ENCODE results near the gene COBL. TPM values are rescaled to one million over a fixed set of nuclear protein-coding genes. Genes with fewer than 3 reads are reported as not detected.

Gene COBL
- total and polyA plus RNA-seq, 2 experiments from 2014 or later, result 0.07 to 0.69 TPM

DNA sequence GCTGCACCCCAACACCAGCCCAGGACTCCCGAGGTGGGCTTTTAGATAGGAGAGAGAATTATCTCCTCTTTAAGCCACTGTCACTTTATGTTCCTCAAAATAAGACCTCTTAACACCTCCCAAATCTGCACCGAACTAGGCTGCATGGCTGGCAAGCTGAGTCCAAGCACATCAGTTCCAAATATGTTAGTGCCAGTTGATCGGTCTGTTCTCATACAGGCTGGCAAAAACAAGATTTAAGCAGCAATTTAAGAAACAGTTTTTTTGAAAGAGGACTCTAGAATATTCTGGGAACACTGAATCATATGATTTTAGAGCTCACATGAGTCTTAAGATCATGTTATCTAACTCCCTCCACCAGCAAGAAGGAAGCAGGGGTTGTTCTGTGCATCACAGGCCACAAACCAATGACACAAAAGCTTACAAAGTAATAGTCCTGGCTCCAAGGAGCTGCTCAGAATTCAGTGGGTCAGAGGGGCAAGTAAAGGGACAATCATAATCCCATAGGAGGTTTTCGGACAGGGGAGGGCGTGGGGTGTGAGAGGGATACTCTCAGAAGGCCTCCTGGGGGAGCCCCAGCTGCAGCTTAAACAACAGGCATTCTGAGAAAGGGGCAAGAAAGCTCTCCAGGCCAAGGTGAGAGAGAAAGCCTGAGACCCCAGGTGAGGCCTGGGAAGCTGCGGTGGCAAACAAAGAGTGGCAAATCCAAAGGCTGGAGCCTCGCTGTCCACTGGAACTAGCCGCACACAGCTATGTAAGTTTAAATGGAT lies 7.1 kb downstream of the COBL start:
- no peak overlapping the region for H3K27ac ChIP-seq
- H3K4me3 ChIP-seq, result no peak overlapping the region
- no peaks in the 10 kb centered on the region for H3K36me3 ChIP-seq
- H3K9me3 ChIP-seq (ENCODE audit: low read depth), result no peaks in the 10 kb centered on the region
- peaks cover 58% of the 10 kb centered on the region for H3K27me3 ChIP-seq
- H3K4me1 ChIP-seq (ENCODE audit: low read depth), result peaks cover 8% of the 10 kb centered on the region
- TF ChIP-seq, protein P1, sequence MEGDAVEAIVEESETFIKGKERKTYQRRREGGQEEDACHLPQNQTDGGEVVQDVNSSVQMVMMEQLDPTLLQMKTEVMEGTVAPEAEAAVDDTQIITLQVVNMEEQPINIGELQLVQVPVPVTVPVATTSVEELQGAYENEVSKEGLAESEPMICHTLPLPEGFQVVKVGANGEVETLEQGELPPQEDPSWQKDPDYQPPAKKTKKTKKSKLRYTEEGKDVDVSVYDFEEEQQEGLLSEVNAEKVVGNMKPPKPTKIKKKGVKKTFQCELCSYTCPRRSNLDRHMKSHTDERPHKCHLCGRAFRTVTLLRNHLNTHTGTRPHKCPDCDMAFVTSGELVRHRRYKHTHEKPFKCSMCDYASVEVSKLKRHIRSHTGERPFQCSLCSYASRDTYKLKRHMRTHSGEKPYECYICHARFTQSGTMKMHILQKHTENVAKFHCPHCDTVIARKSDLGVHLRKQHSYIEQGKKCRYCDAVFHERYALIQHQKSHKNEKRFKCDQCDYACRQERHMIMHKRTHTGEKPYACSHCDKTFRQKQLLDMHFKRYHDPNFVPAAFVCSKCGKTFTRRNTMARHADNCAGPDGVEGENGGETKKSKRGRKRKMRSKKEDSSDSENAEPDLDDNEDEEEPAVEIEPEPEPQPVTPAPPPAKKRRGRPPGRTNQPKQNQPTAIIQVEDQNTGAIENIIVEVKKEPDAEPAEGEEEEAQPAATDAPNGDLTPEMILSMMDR (IDR thresholded peaks at IDR 0.05; ENCODE audit: low read depth, low read length), result no peak
- DNase-seq (ENCODE audit: low read depth in 1 of 2, low spot score in 1 of 2), result no peak

DNA sequence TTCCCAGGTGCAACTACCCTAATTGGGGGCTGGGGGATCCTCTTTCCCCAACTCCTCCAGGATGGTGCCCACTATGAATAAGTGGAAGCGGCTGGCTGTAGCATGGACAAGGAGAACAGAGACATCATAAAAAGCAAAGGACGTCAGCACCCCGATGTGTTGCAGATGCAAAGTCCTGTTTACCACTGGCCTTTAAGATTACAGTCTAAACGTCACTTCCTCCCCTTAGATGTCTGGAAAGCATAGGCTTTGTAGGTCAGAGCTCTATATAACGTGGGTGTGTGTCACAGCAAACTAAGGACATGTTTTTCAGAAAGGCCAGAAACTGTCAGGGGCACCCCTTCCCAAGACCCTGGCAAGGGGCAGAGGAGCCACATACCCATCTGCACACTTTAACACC lies 7.9 kb downstream of the COBL start:
- H3K4me3 ChIP-seq, result no peak overlapping the region
- DNase-seq (ENCODE audit: low read depth in 1 of 2, low spot score in 1 of 2), result no peak

DNA sequence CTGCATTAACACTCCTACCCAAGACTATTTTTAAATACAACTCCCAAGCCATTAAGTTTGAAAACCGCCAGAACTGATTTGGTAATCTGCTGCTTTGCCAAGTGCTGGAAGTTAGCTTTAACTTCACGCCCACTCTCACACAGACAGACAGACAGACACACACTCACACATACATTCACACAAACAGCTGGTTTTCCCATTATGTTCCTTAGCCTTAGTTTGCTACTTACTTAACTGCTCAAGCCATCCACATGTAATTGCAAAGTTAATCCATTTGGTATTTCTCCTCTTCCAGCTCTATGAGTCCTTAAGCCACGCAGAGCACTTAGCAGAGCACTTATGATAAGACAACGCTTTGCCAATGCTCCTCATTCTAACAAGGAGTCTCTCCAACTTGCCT lies 8.3 kb downstream of the COBL start:
- DNase-seq (ENCODE audit: low read depth in 1 of 2, low spot score in 1 of 2), result peak; percentile 32 to 37
- H3K4me1 ChIP-seq (ENCODE audit: low read depth), result peaks cover 8% of the 10 kb centered on the region
- TF ChIP-seq, protein P1 (IDR thresholded peaks at IDR 0.05; ENCODE audit: low read depth, low read length), result no peak
- H3K36me3 ChIP-seq, result no peaks in the 10 kb centered on the region
- peaks cover 45% of the 10 kb centered on the region for H3K27me3 ChIP-seq
- no peak overlapping the region for H3K4me3 ChIP-seq
- H3K27ac ChIP-seq, result no peak overlapping the region
- H3K9me3 ChIP-seq (ENCODE audit: low read depth), result no peaks in the 10 kb centered on the region

More for the DNA sequence above, 7.9 kb downstream of the COBL start:
- Histone ChIP-seq H3K9me3 (ENCODE audit: low read depth) (no peaks in the 10 kb centered on the region), H3K27me3 (peaks cover 49% of the 10 kb centered on the region), H3K36me3 (no peaks in the 10 kb centered on the region), H3K4me1 (ENCODE audit: low read depth) (peaks cover 8% of the 10 kb centered on the region), H3K27ac (no peak overlapping the region)
- TF ChIP-seq, protein P1 (IDR thresholded peaks at IDR 0.05; ENCODE audit: low read depth, low read length), result no peak

DNA sequence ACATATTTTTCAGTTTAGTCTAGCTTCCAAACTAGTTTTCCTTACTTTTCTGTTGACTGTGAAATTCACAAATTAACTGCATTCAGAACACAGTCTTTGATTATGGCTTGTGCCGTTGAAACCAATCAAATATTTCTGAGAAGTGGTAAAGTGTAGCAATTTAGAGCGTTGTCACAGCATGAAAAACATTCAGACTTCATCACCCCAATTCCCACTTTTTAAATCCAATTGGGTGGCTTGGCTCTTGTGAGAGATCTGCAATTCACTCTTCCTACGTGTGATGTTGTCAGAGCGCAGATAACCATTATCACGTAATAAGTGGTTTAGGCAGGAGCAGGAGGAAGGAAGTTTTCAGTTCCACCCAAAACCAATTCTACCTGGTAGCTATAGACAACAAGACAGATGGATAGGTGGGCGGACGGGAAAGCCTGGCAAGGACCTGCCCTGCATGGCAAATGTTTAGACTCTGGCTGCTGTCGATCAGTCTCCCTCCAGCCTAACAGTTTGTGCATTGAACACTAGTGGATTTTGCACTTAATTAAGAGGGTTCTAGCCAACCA lies 8.9 kb downstream of the COBL start:
- no peak for DNase-seq (ENCODE audit: low read depth in 1 of 2, low spot score in 1 of 2)
- no peak overlapping the region for H3K4me3 ChIP-seq
- peaks cover 40% of the 10 kb centered on the region for H3K27me3 ChIP-seq
- peaks cover 8% of the 10 kb centered on the region for H3K4me1 ChIP-seq (ENCODE audit: low read depth)
- no peak overlapping the region for H3K27ac ChIP-seq
- TF ChIP-seq, protein P1 (IDR thresholded peaks at IDR 0.05; ENCODE audit: low read depth, low read length), result no peak
- no peaks in the 10 kb centered on the region for H3K36me3 ChIP-seq
- no peaks in the 10 kb centered on the region for H3K9me3 ChIP-seq (ENCODE audit: low read depth)

DNA sequence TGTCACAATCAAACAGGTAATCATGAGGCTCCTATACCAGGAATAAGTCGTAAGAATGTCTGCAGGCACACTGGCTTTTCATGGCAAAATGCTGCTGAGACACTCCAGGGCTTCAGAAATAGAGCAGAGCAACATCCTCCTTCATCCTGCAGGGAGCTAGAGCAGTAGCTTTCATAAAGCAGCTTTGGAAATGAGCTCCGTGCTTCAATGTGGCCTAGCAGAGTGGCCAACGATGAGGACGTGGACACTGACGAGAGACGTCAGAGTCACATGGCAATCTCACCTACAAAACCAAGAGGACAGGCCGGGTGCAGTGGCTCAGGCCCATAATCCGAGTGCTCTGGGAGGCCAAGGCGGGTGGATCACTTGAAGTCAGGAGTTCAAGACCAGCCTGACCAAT lies 9.8 kb downstream of the COBL start:
- no peaks in the 10 kb centered on the region for H3K36me3 ChIP-seq
- H3K9me3 ChIP-seq (ENCODE audit: low read depth), result no peaks in the 10 kb centered on the region
- H3K4me3 ChIP-seq, result no peak overlapping the region
- DNase-seq (ENCODE audit: low read depth in 1 of 2, low spot score in 1 of 2), result no peak
- TF ChIP-seq, protein P1 (IDR thresholded peaks at IDR 0.05; ENCODE audit: low read depth, low read length), result no peak
- peaks cover 33% of the 10 kb centered on the region for H3K27me3 ChIP-seq
- peaks cover 8% of the 10 kb centered on the region for H3K4me1 ChIP-seq (ENCODE audit: low read depth)
- no peak overlapping the region for H3K27ac ChIP-seq
